GM18498 (cell line): ENCODE measurements around the gene FAR2.
"Not testable (repeated sequence)": the region's sequence is repeated elsewhere in the genome, so short reads cannot be mapped to it uniquely, and the experiment has no call there.

ENCODE experiments used
- ATAC-seq: cut with Tn5 transposase; IDR thresholded peaks from one replicate; pipeline ENCODE4 v1.9.1; 2021; ENCODE audit warnings: mild to moderate bottlenecking, moderate library complexity; ENCODE audit not compliant: unreplicated experiment

Gene FAR2

DNA sequence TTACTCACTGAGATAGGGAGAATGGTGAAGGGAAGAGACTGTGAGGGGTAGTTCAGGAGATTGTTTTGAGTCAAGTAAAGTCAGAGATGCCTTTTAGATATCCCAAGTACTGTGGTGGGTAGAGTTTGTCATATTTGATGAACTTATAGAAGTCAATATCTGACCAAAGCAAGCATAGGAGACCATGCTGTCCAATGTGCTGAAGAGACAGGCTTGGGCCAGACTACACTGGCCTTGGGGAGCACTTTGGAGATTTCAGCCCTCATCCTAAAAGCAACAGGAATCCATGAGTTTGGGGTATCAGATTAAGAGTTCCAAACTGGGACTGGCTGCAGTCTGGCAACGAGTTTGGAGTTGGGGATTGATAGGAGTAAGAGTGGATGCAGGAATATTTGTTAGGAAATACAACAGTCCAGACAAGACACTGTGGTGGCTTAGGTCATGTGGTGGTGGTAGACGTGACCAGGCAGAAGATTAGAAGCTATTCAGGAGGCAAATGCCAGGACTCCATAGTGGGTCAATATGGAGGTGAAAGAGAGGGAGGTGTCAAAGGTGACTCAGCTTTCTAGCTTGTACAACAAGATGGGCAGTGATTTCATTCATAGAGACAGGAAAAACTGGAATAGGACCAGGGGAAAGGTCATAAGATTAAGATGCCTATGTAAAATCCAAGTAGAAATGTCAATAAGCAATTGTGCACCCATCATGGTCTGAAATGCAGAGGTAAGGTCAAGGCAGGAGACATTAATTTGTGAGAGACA lies 81.9 kb downstream of the FAR2 start:
- ATAC-seq = no peak

DNA sequence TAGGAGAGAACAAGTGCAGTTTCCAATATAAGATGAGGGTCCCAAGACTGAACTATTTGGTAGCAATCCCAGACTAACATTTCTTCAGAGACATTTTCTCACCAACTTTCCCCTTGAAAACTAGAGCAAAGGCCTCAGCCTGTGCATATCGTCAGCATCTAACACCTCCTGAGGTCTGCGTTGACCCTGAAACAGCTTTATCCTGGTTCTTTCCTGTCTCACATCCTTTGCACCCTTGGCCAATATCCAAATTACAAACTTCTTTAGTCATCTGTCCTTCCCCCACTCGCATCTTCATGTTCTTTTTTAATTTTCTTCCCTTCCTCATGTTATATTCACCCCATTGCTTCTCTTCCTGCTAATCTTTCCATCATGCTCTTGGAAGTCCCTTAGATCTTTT lies 83.0 kb downstream of the FAR2 start:
- ATAC-seq = no peak

DNA sequence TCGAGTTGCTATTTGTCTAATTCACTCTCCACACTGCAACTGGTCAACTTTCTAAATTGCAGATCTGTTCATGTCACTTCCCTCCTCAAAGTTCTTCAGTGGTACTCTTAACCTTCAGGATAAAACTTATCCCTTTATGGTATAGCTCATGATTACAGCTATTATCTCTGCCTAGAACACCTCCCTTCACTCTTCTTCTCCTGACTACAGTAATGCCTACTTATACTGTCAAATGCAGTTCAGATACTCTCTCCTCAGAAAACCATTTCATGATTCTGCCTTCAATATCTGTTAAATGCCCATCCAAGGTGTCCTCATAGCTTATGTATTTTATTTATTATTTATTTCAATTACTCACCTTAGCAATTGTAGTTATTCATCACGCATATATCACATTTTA lies 85.5 kb downstream of the FAR2 start:
- no peak for ATAC-seq

DNA sequence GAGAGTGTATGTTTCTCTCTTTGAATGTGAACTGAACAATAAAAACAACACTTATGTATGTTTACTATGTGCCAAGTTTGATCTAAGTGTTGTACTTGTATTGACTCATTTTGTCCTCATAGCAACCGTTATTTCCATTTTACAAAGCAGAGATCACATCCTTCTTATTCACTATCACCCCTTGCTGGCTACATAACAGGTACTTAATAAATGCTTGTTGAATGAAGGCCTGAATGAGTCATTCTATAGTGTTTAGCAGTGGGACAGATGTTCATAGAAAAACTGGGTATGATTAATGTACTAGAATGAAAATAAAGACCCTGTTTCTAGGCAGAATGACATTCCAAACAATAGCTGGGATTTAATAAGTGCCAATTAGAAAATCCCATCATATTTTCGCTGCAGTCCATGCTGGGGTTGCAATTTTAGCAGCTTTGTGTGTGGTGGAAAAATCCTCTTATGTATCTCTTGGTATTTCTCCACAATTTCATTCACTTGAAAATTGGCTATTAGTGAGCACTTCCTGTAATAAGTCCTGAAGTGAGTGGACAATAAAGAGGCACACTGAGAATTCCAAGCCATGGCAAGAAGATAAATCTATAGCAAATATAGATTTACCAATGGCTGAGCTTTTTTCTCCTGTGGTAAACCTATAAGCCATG lies 86.0 kb downstream of the FAR2 start:
- no peak for ATAC-seq

DNA sequence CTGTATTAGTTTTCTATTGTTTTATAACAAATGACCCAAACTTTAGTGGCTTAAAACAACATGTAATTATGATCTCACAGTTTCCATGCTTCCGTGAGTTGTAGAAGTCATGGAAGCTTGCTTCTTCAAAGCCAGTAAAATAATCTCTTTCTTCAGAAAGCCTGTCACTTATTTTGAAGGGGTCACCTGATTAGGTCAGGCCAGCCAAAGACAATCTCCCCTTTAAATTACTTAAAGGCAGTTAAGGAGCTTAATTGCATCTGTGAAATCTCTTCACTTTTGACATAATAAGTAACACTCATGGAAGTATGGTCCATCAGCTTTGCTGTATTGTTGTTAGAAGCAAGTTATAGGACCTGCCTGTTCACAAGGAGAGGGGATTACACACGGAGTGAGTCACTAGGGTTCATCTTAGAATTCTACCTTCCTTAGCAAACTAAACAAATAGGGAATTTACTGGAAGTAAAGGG lies 89.8 kb downstream of the FAR2 start:
- no peak for ATAC-seq

DNA sequence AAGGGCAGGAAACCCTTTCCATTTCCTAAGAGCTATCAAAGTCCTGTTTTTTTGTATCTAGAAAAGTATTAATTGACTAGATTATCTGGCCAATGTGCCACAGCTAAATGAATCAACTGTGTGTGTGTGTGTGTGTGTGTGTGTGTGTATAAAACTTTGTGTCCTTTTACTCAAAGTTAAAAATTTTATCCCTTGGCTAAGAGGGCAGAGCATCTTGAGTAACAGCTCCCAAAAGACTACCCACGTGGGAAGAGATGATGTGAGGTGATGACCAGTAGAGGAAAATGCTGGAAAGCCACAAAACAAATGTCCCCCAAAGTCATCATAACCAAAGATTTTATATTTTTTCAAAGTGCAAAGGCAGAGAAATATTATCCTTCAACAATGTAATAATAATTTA lies 90.3 kb downstream of the FAR2 start:
- no peak for ATAC-seq

DNA sequence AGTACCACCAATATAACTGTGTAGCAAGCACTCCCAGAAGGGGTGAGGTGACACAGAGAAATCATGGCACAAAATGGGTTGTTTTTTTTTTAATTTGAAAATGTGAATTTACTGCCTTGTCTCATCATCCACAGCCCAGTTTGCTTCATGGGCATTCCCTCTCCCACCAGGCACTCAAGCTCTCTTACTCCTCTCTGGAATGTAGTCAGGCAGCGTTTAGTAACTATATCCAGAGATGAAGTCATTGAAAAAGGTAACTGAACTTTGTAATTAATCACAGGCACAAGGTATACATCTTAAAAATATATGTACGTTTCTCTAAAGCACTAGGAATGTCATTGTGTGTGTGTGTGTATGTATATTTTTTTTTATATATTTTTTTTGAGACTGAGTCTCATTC lies 91.4 kb downstream of the FAR2 start:
- no peak for ATAC-seq

DNA sequence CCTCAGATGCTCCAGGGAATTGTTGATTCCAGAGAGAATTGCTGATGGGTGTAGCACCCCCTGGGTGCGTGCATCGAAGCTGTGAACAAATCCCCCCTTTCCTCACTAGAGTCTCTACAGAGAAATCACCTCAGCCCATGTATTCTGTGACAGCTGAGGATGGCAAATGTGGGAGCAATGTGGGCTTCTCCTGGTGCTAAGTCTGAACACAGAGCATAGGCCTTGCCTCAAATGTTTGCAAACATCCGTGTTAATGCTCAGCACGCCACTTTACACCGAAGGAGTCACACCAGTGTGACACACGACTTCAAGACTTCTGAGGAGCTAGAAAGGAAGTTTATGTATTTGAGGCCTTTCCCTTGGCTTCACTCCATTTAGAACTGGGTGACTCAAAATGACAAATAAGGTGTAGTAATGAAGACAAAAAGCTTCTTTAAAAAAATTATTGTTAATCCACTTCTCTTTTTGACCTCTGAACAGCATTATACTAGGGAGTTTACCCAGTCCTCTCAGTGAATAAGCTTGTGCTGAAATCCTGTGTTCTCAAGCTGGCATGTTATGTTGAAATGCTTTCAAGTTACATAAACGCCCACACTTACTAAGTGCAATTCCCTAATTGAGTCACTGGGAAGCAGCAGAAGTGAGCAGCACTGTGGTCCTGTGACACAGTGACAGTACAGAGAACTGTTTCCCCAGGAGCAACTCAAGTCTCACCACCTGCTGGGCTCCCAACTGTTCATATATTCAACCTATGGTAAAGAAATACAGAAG lies 92.9 kb downstream of the FAR2 start:
- peak; percentile 83 for ATAC-seq

DNA sequence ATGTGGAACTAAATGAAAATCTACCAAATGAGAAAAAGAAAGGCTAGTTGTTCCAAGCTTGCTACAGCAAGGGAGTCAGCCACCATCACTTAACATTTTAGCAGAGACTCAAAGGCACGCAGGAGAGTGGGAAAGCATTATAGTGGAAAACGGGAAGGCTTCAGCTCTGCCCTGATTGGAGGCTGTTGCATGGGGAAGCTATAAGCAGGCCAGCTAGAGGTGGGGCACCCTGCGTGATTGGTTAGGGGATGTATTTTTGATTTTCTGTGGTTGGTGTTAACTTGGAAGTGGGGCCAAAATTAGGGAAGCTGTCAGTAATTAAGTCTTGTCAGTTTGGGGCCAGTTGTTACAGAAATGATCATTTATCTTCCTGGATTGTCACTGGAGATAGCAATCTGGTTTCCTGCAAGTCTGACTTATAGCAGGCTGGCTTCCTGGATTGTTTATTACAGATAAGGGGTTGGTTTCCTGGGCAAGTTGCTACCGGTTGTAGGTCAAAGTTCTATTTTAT lies 93.9 kb downstream of the FAR2 start:
- no peak for ATAC-seq

DNA sequence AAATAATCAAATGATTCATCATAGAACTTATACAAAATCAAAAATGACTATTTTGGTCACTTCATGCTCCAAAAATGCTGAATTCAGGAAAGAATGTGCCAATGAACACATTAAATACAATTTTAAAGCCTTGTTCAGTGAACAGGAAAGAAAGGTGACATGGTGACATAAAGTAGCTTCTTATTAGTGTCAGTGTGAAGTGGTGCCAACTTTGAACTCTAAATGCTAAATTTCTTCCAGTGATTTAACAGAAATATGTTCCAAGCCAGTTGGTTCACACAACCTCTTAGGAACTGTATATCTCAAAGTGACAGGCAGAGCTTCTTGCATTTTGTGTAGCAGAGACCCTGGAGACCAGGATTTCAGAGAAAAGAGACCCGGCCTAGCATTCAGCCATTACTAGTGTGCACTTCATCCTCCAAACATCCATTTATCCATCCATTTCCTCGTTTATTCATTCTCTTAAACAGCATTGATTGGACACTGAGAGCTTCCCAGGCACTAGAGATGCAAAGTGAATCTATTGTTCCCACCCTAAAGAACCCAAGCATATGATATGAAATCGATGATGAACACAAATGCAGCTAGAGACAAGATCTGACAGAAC lies 95.2 kb downstream of the FAR2 start:
- no peak for ATAC-seq

DNA sequence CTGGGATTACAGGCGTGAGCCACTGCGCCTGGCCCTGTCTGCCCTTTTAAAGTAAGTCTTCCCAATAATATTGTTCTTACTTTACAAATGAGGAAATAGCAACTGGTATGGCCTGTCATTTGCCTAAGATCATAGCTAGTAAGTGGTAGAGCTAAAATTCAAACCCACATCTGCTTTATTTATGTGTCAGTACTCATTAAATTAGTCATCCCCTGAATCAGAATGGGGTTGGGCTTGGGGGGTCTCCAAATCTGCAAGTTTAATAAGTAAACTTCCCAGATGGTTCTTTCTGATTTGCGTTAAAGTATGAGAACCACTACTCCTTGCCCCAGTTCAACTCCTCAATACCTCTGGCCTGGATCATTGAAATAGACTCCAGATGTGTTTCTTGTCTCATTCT lies 96.2 kb downstream of the FAR2 start:
- no peak for ATAC-seq

DNA sequence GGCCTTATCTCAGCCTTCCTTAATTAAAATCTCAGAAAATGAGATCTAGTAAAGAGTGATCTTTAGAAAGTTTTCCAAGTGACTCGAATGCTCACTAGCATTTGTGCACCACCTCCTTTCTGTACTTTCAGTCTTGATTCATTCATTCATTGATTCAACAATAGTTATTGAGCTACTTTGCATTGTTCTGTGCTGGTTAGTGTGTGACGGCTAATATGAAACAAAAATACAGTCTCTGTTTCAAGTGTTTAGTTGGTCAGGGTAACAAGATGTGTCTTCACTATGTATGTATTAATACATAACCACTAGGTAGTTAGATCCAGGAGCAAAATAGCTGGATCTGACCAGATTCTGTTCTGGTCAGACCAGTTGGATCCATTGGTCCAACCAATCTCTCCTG lies 100.9 kb downstream of the FAR2 start:
- no peak for ATAC-seq

DNA sequence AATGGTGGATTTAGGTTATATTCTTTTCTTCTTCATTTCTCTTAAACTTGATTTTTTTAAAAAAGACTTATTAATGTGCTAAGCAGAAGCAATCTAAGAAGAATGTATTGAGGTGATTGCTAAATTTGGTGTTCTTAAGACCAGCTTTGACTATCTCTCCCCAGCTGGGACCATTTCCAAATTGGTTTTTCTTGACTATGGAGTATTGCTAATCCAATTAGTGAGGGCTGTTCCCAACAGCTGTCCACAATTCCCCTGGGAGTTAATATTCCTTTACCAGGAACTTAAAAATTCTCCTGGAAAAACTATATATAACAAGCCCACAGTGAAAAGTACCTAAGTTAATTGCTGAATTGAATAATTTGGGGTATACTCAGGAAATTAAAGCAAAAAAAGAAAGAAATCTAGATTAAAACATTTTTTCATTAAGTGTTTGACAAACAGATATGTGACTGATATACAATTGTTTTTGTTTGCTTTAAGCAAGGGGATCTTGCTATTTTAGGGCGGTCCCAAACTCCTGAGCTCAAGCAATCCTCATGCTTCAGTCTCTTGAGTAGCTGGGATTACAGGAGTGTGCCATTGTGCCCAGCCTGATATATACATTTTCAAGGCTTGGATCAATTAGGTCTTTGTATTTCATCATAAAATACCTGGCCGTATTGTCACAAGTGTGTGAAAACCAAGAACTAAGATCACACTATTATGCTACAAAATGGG lies 105.0 kb downstream of the FAR2 start:
- ATAC-seq = no peak

DNA sequence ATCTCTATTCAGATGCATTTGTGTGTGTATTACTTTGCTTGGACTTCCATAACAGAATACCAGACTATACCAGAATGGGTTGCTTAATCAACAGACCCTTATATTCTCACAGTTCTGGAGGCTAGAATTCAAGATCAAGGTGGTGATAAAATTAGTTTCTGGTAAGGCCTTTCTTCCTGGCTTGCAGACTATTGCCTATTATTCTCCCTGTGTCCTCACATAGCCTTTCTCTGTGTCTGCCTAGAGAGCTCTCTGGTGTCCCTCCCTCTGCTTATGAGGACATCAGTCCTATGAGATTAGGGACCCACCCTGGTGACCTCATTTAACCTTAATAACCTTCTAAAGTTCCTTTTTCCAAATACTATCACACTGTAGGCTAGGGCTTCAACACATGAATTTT lies 106.0 kb downstream of the FAR2 start:
- ATAC-seq = no peak

DNA sequence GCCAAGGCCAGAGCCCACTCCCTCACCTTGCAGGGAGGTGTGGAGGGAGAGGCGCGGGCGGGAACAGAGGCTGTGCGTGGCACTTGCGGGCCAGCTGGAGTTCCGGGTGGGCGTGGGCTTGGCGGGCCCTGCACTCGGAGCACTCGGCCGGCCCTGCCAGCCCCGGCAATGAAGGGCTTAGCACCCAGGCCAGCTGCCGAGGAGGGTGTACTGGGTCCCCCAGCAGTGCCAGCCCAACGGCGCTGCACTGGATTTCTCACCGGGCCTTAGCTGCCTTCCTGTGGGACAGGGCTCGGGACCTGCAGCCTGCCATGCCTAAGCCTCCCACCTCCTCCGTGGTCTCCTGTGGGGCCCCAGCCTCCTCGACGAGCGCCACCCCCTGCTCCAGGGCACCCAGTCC lies 107.5 kb downstream of the FAR2 start:
- ATAC-seq = no peak

DNA sequence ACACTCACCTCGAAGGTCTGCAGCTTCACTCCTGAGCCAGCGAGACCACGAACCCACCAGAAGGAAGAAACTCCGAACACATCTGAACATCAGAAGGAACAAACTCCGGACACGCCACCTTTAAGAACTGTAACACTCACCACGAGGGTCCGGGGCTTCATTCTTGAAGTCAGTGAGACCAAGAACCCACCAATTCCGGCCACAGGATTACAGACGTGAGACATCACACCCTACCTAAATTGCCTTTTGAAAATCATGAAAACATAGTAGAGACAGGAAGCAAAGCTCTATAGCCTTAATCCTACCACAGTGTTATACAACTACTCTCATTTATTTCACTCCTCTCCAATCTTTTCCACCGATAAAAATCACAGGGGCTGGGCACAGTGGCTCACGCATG lies 108.6 kb downstream of the FAR2 start:
- ATAC-seq = not testable (repeated sequence)

DNA sequence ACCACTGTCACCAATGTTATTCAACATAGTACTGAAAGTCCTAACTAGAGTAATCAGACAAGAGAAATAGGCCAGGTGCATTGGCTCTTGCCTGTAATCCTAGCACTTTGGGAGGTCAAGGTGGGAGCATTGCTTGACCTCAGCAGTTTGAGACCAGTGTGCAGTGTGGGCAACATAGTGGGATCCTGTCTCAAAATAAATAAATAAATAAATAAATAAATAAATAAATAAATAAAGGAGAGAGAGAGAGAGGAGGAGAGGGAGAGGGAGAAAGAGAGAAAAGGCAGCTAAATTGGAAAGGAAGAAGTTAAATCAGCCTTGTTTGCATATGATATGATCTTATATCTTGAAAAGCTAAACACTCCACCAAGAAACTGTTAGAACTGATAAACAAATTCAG lies 115.3 kb downstream of the FAR2 start:
- no peak for ATAC-seq

DNA sequence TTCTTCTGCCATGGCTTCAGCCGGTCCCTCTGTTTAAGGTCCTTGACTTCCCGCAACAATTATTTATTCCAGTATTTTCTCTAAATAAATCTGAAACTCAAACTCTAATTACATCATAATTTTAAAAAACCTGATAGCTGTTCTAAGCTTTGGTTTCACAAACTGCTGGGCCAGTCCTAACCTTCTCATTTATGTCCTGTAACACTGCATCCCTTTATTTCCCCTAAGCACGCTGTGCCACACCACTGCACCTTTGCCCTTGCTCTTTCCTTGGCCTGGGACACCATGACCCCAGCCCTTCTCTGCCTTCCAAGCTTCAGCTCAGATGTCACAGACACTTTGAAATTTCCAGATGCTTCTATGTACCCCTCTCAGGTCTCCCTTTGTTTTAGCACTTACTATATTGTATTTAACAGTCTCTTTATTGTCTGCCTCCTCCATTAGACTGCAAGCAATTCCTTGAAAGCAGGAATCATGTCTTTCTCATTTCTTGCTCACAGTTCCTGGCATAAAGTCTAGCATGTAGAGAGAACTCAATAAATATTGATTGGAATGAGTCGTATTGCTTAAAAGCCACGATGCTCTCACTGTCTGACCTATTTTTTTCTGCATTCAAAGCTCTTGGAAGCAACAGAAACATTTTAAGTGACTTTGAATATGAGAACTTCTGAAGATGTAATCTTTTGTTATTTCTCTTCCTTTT lies 120.8 kb downstream of the FAR2 start:
- ATAC-seq = no peak

DNA sequence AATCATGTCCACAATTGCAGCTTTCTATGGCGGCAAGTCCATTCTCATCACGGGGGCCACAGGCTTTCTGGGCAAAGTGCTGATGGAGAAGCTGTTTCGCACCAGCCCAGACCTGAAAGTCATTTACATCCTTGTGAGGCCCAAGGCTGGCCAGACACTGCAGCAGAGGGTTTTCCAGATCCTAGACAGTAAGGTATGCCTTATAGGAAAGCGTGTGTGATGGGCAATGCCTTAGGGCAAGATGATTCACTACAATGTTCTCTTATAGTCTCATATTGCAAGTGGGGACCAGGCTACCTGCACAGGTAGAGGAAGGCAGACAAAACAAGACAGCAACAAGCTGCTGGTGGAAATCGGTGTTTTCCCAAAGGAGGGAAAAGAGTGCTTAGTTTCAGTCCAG lies 121.4 kb downstream of the FAR2 start:
- no peak for ATAC-seq
